GM23338 (cell line): ENCODE data around the gene MINK1. TPM values are rescaled to one million over a fixed set of nuclear protein-coding genes. Genes with fewer than 3 reads are reported as not detected.
A peak's percentile ranks its signal among the peaks of the same experiment; 100 is the strongest.

Experiments used
- ATAC-seq: fragments of 200-7000 bp; cut with Tn5 transposase; 3 replicates; pipeline ENCODE4 v1.9.1; 2020
- DNase-seq: peaks from one replicate; pipeline ENCODE4 v3.0.0-alpha.2; 2015; ENCODE audit warnings: low spot score
- H2AFZ ChIP-seq: fragments of 200-600 bp; sonication (generic); 2 replicates; pipeline ENCODE4 v1.8.0; 2016; ENCODE audit warnings: antibody characterized with exemption, mild to moderate bottlenecking, moderate library complexity
- H3F3A ChIP-seq: fragments of 200-600 bp; sonication (generic); replicated peaks from 2 replicates; pipeline ENCODE4 v1.8.0; 2017; ENCODE audit warnings: antibody characterized with exemption, mixed run types, low read depth
- H3K27ac ChIP-seq: fragments of 200-600 bp; sonication (generic); 2 replicates; pipeline ENCODE4 v1.6.1; 2016; ENCODE audit warnings: low read depth
- H3K27me3 ChIP-seq: fragments of 200-600 bp; sonication (generic); 2 replicates; pipeline ENCODE4 v1.8.0; 2016; ENCODE audit warnings: mild to moderate bottlenecking, mixed run types, moderate library complexity; ENCODE audit not compliant: insufficient read depth
- H3K36me3 ChIP-seq: fragments of 200-600 bp; sonication (generic); 2 replicates; pipeline ENCODE4 v1.8.0; 2016; ENCODE audit warnings: mild to moderate bottlenecking; ENCODE audit not compliant: insufficient read depth
- H3K4me1 ChIP-seq: fragments of 200-600 bp; sonication (generic); 2 replicates; pipeline ENCODE4 v1.8.0; 2016; ENCODE audit warnings: mild to moderate bottlenecking, moderate library complexity; ENCODE audit not compliant: insufficient read depth
- H3K4me2 ChIP-seq: fragments of 200-600 bp; sonication (generic); 2 replicates; pipeline ENCODE4 v1.7.1; 2017; ENCODE audit warnings: mixed run types
- H3K4me3 ChIP-seq: fragments of 200-600 bp; sonication (generic); 2 replicates; pipeline ENCODE4 v1.6.1; 2016; ENCODE audit warnings: mixed run types
- H3K79me2 ChIP-seq: fragments of 200-600 bp; sonication (generic); replicated peaks from 2 replicates; pipeline ENCODE4 v1.8.0; 2017; ENCODE audit warnings: mild to moderate bottlenecking; ENCODE audit not compliant: insufficient read depth
- H3K9me2 ChIP-seq: fragments of 200-600 bp; sonication (generic); 2 replicates; pipeline ENCODE4 v1.8.0; 2017; ENCODE audit not compliant: insufficient read depth
- H4K20me1 ChIP-seq: fragments of 200-600 bp; sonication (generic); replicated peaks from 2 replicates; pipeline ENCODE4 v1.8.0; 2017; ENCODE audit warnings: mild to moderate bottlenecking; ENCODE audit not compliant: insufficient read depth
- H3K27ac Mint-ChIP-seq: 2 replicates; pipeline ENCODE4 v1.8.0; 2020; ENCODE audit warnings: inconsistent platforms, mild to moderate bottlenecking, moderate library complexity, mixed read lengths
- H3K27me3 Mint-ChIP-seq: 3 replicates; pipeline ENCODE4 v1.8.0; 2022; ENCODE audit warnings: low read depth, mild to moderate bottlenecking, moderate library complexity, mixed read lengths, inconsistent platforms; ENCODE audit not compliant: insufficient read depth, poor library complexity
- H3K36me3 Mint-ChIP-seq: 3 replicates; pipeline ENCODE4 v1.8.0; 2021; ENCODE audit warnings: low read depth, mild to moderate bottlenecking, inconsistent platforms, moderate library complexity, mixed read lengths
- H3K4me1 Mint-ChIP-seq: 3 replicates; pipeline ENCODE4 v1.8.0; 2020; ENCODE audit warnings: mild to moderate bottlenecking, inconsistent platforms, mixed read lengths
- H3K4me3 Mint-ChIP-seq: 3 replicates; pipeline ENCODE4 v1.8.0; 2021; ENCODE audit warnings: moderate library complexity, mild to moderate bottlenecking, inconsistent platforms, mixed read lengths
- H3K9me3 Mint-ChIP-seq: 3 replicates; pipeline ENCODE4 v1.8.0; 2020; ENCODE audit warnings: moderate library complexity, mild to moderate bottlenecking, inconsistent platforms, mixed read lengths
- CREB1 ChIP-seq: fragments of 250-450 bp; sonication (Bioruptor Pico); IDR thresholded peaks from 2 replicates; pipeline ENCODE4 v1.5.0; 2020; ENCODE audit warnings: low read depth, mild to moderate bottlenecking, moderate library complexity
- EZH2 ChIP-seq: fragments of 200-600 bp; sonication (generic); IDR thresholded peaks from one replicate; pipeline ENCODE4 v1.8.0; 2017; ENCODE audit warnings: antibody characterized with exemption, mild to moderate bottlenecking, low read depth; ENCODE audit not compliant: unreplicated experiment
- EZH2phosphoT487 ChIP-seq: fragments of 200-600 bp; sonication (generic); IDR thresholded peaks from one replicate; pipeline ENCODE4 v1.8.1; 2018; ENCODE audit warnings: antibody characterized with exemption; ENCODE audit not compliant: unreplicated experiment
- JUNB ChIP-seq: IDR thresholded peaks from one replicate; pipeline ENCODE4 v1.6.1; 2016; ENCODE audit warnings: antibody characterized with exemption; ENCODE audit not compliant: unreplicated experiment
- NANOG ChIP-seq: IDR thresholded peaks from 2 replicates; pipeline ENCODE4 v1.6.1; 2016; ENCODE audit warnings: antibody characterized with exemption, borderline replicate concordance
- POLR2AphosphoS5 ChIP-seq: IDR thresholded peaks from 2 replicates; pipeline ENCODE4 v1.6.1; 2016; ENCODE audit warnings: antibody characterized with exemption, low read depth
- STAT1 ChIP-seq: IDR thresholded peaks from one replicate; pipeline ENCODE4 v1.6.1; 2016; ENCODE audit warnings: antibody characterized with exemption; ENCODE audit not compliant: unreplicated experiment
- ZNF114 ChIP-seq: fragments of 250-450 bp; sonication (Bioruptor Pico); IDR thresholded peaks from 2 replicates; pipeline ENCODE4 v1.5.0; 2020; ENCODE audit warnings: mild to moderate bottlenecking, moderate library complexity
- ZNF331 ChIP-seq: fragments of 250-450 bp; sonication (Bioruptor Pico); IDR thresholded peaks from 2 replicates; pipeline ENCODE4 v1.5.0; 2020; ENCODE audit warnings: low read depth, mild to moderate bottlenecking, moderate library complexity
- polyA plus RNA-seq: library from polyadenylated mRNA; unstranded; fragments of >200 nt; fragmentation: Nextera tagmentation; extraction: Ambion mirVana; gene quantifications from 2 replicates; pipeline ENCODE4 v1.2.1, GENCODE V29; 2016
- total RNA-seq: library from RNA; depleted of rRNA; stranded (reverse); fragments of >200 nt; shearing (Covaris generic); gene quantifications from 2 replicates; pipeline ENCODE4 v1.2.3, GENCODE V29; 2014
- TF ChIP-seq, protein P1 (sequence below): fragments of 250-450 bp; sonication (Bioruptor Pico); IDR thresholded peaks from 2 replicates; pipeline ENCODE4 v1.5.0; 2020; ENCODE audit warnings: mild to moderate bottlenecking, moderate library complexity
- TF ChIP-seq, protein P2 (sequence below), 2 experiments: fragments of 200-600 bp in 1 of 2; sonication (generic) in 1 of 2; conservative IDR thresholded peaks; 2 replicates each; pipeline versions ENCODE4 v1.5.1 to v1.6.1; 2016 to 2017; ENCODE audit warnings: antibody characterized with exemption in 2 of 2, low read depth in 2 of 2, mild to moderate bottlenecking in 2 of 2, moderate library complexity in 1 of 2
- TF ChIP-seq, protein P3 (sequence below): IDR thresholded peaks from 2 replicates; pipeline ENCODE4 v1.6.1; 2016; ENCODE audit warnings: antibody characterized with exemption
- TF ChIP-seq, protein P4 (sequence below): IDR thresholded peaks from one replicate; pipeline ENCODE4 v1.6.1; 2018; ENCODE audit warnings: antibody characterized with exemption; ENCODE audit not compliant: unreplicated experiment

Gene MINK1
- total and polyA plus RNA-seq, 2 experiments from 2014 or later, result 17.3 to 54.9 TPM

DNA sequence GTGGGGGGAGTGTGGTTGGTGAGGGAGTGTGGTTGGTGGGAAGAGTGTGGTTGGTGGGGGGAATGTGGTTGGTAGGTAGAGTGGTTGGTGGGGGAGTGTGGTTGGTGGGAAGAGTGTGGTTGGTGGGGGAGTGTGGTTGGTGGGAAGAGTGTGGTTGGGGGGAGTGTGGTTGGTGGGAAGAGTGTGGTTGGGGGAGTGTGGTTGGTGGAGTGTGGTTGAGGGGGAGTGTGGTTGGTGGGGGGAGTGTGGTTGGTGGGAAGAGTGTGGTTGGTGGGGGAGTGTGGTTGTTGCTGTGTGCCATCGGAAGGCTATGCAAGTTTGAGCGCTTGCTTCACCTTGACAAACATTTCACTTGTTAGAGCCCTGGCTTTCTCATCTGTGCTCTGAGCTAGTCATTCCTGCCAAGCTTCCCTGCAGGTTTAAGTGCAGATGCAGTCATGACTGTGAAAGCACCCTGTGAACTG, 20.1 kb downstream of the MINK1 start:
- DNase-seq, result no peak
- Histone ChIP-seq H3K9me2 (no peaks in the 10 kb centered on the region), H3K4me2 (no peak overlapping the region; the same call in 1 of the 2 replicates), H3K27me3 (no peaks in the 10 kb centered on the region), H3K4me1 (peaks cover 59% of the 10 kb centered on the region), H3K27ac (peak overlapping the region; percentile 90; the same call in 1 of the 2 replicates), H3K4me3 (no peak overlapping the region), H3K36me3 (no peaks in the 10 kb centered on the region), H3F3A (peaks cover 3% of the 10 kb centered on the region; the same call in 1 of the 2 replicates), H4K20me1 (no peaks in the 10 kb centered on the region), H2AFZ (no peak overlapping the region), H3K79me2 (peaks cover 30% of the 10 kb centered on the region)
- peaks cover 69% of the 10 kb centered on the region for H3K4me1 Mint-ChIP-seq
- peaks cover 9% of the 10 kb centered on the region; the same call in 1 of the 3 replicates for H3K36me3 Mint-ChIP-seq
- H3K4me3 Mint-ChIP-seq, result no peak overlapping the region
- TF ChIP-seq, protein P1, sequence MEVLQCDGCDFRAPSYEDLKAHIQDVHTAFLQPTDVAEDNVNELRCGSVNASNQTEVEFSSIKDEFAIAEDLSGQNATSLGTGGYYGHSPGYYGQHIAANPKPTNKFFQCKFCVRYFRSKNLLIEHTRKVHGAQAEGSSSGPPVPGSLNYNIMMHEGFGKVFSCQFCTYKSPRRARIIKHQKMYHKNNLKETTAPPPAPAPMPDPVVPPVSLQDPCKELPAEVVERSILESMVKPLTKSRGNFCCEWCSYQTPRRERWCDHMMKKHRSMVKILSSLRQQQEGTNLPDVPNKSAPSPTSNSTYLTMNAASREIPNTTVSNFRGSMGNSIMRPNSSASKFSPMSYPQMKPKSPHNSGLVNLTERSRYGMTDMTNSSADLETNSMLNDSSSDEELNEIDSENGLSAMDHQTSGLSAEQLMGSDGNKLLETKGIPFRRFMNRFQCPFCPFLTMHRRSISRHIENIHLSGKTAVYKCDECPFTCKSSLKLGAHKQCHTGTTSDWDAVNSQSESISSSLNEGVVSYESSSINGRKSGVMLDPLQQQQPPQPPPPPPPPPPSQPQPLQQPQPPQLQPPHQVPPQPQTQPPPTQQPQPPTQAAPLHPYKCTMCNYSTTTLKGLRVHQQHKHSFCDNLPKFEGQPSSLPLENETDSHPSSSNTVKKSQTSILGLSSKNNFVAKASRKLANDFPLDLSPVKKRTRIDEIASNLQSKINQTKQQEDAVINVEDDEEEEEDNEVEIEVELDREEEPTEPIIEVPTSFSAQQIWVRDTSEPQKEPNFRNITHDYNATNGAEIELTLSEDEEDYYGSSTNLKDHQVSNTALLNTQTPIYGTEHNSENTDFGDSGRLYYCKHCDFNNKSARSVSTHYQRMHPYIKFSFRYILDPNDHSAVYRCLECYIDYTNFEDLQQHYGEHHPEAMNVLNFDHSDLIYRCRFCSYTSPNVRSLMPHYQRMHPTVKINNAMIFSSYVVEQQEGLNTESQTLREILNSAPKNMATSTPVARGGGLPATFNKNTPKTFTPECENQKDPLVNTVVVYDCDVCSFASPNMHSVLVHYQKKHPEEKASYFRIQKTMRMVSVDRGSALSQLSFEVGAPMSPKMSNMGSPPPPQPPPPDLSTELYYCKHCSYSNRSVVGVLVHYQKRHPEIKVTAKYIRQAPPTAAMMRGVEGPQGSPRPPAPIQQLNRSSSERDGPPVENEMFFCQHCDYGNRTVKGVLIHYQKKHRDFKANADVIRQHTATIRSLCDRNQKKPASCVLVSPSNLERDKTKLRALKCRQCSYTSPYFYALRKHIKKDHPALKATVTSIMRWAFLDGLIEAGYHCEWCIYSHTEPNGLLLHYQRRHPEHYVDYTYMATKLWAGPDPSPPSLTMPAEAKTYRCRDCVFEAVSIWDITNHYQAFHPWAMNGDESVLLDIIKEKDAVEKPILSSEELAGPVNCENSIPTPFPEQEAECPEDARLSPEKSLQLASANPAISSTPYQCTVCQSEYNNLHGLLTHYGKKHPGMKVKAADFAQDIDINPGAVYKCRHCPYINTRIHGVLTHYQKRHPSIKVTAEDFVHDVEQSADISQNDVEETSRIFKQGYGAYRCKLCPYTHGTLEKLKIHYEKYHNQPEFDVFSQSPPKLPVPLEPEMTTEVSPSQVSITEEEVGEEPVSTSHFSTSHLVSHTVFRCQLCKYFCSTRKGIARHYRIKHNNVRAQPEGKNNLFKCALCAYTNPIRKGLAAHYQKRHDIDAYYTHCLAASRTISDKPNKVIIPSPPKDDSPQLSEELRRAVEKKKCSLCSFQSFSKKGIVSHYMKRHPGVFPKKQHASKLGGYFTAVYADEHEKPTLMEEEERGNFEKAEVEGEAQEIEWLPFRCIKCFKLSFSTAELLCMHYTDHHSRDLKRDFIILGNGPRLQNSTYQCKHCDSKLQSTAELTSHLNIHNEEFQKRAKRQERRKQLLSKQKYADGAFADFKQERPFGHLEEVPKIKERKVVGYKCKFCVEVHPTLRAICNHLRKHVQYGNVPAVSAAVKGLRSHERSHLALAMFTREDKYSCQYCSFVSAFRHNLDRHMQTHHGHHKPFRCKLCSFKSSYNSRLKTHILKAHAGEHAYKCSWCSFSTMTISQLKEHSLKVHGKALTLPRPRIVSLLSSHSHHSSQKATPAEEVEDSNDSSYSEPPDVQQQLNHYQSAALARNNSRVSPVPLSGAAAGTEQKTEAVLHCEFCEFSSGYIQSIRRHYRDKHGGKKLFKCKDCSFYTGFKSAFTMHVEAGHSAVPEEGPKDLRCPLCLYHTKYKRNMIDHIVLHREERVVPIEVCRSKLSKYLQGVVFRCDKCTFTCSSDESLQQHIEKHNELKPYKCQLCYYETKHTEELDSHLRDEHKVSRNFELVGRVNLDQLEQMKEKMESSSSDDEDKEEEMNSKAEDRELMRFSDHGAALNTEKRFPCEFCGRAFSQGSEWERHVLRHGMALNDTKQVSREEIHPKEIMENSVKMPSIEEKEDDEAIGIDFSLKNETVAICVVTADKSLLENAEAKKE (CRISPR knock-in tag), result no peak
- TF ChIP-seq CREB1 (CRISPR knock-in tag) (no peak), ZNF114 (CRISPR knock-in tag) (no peak), STAT1 (no peak), JUNB (no peak), POLR2AphosphoS5 (no peak), EZH2phosphoT487 (no peak), EZH2 (no peak), NANOG (no peak), ZNF331 (no peak)
- TF ChIP-seq, protein P2, sequence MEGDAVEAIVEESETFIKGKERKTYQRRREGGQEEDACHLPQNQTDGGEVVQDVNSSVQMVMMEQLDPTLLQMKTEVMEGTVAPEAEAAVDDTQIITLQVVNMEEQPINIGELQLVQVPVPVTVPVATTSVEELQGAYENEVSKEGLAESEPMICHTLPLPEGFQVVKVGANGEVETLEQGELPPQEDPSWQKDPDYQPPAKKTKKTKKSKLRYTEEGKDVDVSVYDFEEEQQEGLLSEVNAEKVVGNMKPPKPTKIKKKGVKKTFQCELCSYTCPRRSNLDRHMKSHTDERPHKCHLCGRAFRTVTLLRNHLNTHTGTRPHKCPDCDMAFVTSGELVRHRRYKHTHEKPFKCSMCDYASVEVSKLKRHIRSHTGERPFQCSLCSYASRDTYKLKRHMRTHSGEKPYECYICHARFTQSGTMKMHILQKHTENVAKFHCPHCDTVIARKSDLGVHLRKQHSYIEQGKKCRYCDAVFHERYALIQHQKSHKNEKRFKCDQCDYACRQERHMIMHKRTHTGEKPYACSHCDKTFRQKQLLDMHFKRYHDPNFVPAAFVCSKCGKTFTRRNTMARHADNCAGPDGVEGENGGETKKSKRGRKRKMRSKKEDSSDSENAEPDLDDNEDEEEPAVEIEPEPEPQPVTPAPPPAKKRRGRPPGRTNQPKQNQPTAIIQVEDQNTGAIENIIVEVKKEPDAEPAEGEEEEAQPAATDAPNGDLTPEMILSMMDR (conservative IDR thresholded peaks at IDR 0.05; ENCODE audit: low read depth in 2 of 2), result no peak
- TF ChIP-seq, protein P3, sequence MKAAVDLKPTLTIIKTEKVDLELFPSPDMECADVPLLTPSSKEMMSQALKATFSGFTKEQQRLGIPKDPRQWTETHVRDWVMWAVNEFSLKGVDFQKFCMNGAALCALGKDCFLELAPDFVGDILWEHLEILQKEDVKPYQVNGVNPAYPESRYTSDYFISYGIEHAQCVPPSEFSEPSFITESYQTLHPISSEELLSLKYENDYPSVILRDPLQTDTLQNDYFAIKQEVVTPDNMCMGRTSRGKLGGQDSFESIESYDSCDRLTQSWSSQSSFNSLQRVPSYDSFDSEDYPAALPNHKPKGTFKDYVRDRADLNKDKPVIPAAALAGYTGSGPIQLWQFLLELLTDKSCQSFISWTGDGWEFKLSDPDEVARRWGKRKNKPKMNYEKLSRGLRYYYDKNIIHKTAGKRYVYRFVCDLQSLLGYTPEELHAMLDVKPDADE, result no peak
- TF ChIP-seq, protein P4, sequence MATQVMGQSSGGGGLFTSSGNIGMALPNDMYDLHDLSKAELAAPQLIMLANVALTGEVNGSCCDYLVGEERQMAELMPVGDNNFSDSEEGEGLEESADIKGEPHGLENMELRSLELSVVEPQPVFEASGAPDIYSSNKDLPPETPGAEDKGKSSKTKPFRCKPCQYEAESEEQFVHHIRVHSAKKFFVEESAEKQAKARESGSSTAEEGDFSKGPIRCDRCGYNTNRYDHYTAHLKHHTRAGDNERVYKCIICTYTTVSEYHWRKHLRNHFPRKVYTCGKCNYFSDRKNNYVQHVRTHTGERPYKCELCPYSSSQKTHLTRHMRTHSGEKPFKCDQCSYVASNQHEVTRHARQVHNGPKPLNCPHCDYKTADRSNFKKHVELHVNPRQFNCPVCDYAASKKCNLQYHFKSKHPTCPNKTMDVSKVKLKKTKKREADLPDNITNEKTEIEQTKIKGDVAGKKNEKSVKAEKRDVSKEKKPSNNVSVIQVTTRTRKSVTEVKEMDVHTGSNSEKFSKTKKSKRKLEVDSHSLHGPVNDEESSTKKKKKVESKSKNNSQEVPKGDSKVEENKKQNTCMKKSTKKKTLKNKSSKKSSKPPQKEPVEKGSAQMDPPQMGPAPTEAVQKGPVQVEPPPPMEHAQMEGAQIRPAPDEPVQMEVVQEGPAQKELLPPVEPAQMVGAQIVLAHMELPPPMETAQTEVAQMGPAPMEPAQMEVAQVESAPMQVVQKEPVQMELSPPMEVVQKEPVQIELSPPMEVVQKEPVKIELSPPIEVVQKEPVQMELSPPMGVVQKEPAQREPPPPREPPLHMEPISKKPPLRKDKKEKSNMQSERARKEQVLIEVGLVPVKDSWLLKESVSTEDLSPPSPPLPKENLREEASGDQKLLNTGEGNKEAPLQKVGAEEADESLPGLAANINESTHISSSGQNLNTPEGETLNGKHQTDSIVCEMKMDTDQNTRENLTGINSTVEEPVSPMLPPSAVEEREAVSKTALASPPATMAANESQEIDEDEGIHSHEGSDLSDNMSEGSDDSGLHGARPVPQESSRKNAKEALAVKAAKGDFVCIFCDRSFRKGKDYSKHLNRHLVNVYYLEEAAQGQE, result no peak
- peaks cover 20% of the 10 kb centered on the region for H3K27me3 Mint-ChIP-seq
- no peak overlapping the region for H3K27ac Mint-ChIP-seq
- no peak for ATAC-seq
- no peaks in the 10 kb centered on the region; the same call in 2 of the 3 replicates for H3K9me3 Mint-ChIP-seq
